ENCODE results near the gene NUMA1. TPM values are rescaled to one million over a fixed set of nuclear protein-coding genes. Genes with fewer than 3 reads are reported as not detected.

Gene NUMA1
- total RNA-seq, 1 donor from 2014 or later = 145 TPM

GRCh38 chr11:72000202-72000867, 80.0 kb downstream of the NUMA1 start:
- no peak for DNase-seq (ENCODE audit: low spot score)

- no peak for DNase-seq (ENCODE audit: low spot score)
These were observed 80.5 kb downstream of the NUMA1 start for GRCh38 chr11:71999798-72000197.

GRCh38 chr11:71999362-71999761, 81.0 kb downstream of the NUMA1 start:
- no peak for DNase-seq (ENCODE audit: low spot score)

GRCh38 chr11:71998649-71999310, 81.6 kb downstream of the NUMA1 start, which contains the start of gene IL18BP:
Gene IL18BP, plus strand, starts transcription at chr11:71998909. Its CDS starts 1,076 bp downstream, at chr11:71999985.
- DNase-seq (ENCODE audit: low spot score) = no peak

- no peak for DNase-seq (ENCODE audit: low spot score)
These were observed 82.3 kb downstream of the NUMA1 start for GRCh38 chr11:71998061-71998460.

GRCh38 chr11:71997594-71997993, 82.7 kb downstream of the NUMA1 start:
- no peak for DNase-seq (ENCODE audit: low spot score)

- DNase-seq (ENCODE audit: low spot score) = no peak
These were observed 83.4 kb downstream of the NUMA1 start for GRCh38 chr11:71996946-71997345.

GRCh38 chr11:71996517-71996916, 83.8 kb downstream of the NUMA1 start:
- DNase-seq (ENCODE audit: low spot score) = no peak

GRCh38 chr11:71995726-71996291, 84.5 kb downstream of the NUMA1 start:
- DNase-seq (ENCODE audit: low spot score) = no peak

GRCh38 chr11:71994786-71995185, 85.6 kb downstream of the NUMA1 start:
- DNase-seq (ENCODE audit: low spot score) = no peak

- DNase-seq (ENCODE audit: low spot score) = no peak
These were observed 88.1 kb downstream of the NUMA1 start for GRCh38 chr11:71992136-71992730.

- peak; percentile 49 for DNase-seq (ENCODE audit: low spot score)
These were observed 88.8 kb downstream of the NUMA1 start for GRCh38 chr11:71991494-71991893.

GRCh38 chr11:71990701-71991100, 89.6 kb downstream of the NUMA1 start:
- DNase-seq (ENCODE audit: low spot score) = peak; percentile 46

GRCh38 chr11:71988050-71988449, 92.3 kb downstream of the NUMA1 start:
- peak; percentile 87 for DNase-seq (ENCODE audit: low spot score)

- no peak for DNase-seq (ENCODE audit: low spot score)
These were observed 92.8 kb downstream of the NUMA1 start for GRCh38 chr11:71987521-71987920.

GRCh38 chr11:71986131-71986530, 94.2 kb downstream of the NUMA1 start:
- DNase-seq (ENCODE audit: low spot score) = no peak

- no peak for DNase-seq (ENCODE audit: low spot score)
These were observed 100.7 kb downstream of the NUMA1 start for GRCh38 chr11:71979602-71980001.

GRCh38 chr11:71979094-71979493, 101.2 kb downstream of the NUMA1 start:
- DNase-seq (ENCODE audit: low spot score) = no peak

- peak; percentile 43 for DNase-seq (ENCODE audit: low spot score)
These were observed 102.5 kb downstream of the NUMA1 start for GRCh38 chr11:71977743-71978418.

- DNase-seq (ENCODE audit: low spot score) = no peak
These were observed 103.3 kb downstream of the NUMA1 start for GRCh38 chr11:71977090-71977489.

GRCh38 chr11:71976551-71976950, 103.8 kb downstream of the NUMA1 start:
- DNase-seq (ENCODE audit: low spot score) = no peak

GRCh38 chr11:71971680-71972079, 108.7 kb downstream of the NUMA1 start:
- no peak for DNase-seq (ENCODE audit: low spot score)
